NCI-H2227 treated with DMSO at 0.1 percent for 48 hours (cell line): Measurements from ENCODE around the gene TBX21.

ENCODE experiments used
- DNase-seq: peaks from one replicate; lab custom pipeline; 2025; lab: John Stamatoyannopoulos, UW

The TBX21 gene

GRCh38 chr17:47697906-47698711 lies 34.9 kb upstream of the TBX21 start:
- no peak for DNase-seq

- peak; percentile 38 for DNase-seq
Observed at GRCh38 chr17:47698749-47699535, 34.1 kb upstream of the TBX21 start.

- no peak for DNase-seq
Observed at GRCh38 chr17:47699536-47699840, 33.5 kb upstream of the TBX21 start.

GRCh38 chr17:47700471-47701449 lies 32.3 kb upstream of the TBX21 start:
- DNase-seq = no peak

GRCh38 chr17:47701608-47702007 lies 31.4 kb upstream of the TBX21 start:
- DNase-seq = no peak

GRCh38 chr17:47702391-47702995 lies 30.5 kb upstream of the TBX21 start:
- no peak for DNase-seq

GRCh38 chr17:47703191-47703591 lies 29.8 kb upstream of the TBX21 start:
- DNase-seq = no peak

GRCh38 chr17:47703671-47704070 lies 29.4 kb upstream of the TBX21 start:
- no peak for DNase-seq

- DNase-seq = no peak
Observed at GRCh38 chr17:47704116-47704515, 28.9 kb upstream of the TBX21 start.

- no peak for DNase-seq
Observed at GRCh38 chr17:47704736-47705135, 28.3 kb upstream of the TBX21 start.

GRCh38 chr17:47705536-47706530 lies 27.2 kb upstream of the TBX21 start:
- DNase-seq = no peak

GRCh38 chr17:47707056-47707804 lies 25.8 kb upstream of the TBX21 start:
- no peak for DNase-seq

- DNase-seq = no peak
Observed at GRCh38 chr17:47707884-47708283, 25.2 kb upstream of the TBX21 start.

GRCh38 chr17:47708312-47708863 lies 24.6 kb upstream of the TBX21 start:
- DNase-seq = no peak

- DNase-seq = no peak
Observed at GRCh38 chr17:47708864-47709541, 24.0 kb upstream of the TBX21 start.

GRCh38 chr17:47709594-47709993 lies 23.4 kb upstream of the TBX21 start:
- no peak for DNase-seq

GRCh38 chr17:47711366-47712099 lies 21.5 kb upstream of the TBX21 start:
- DNase-seq = no peak

GRCh38 chr17:47712330-47713023 lies 20.6 kb upstream of the TBX21 start:
- no peak for DNase-seq
